ENCODE results near the gene SMAD2.

SMAD2 gene

GRCh38 chr18:47932603-47933002 is 2.1 kb upstream of the SMAD2 start:
- in situ Hi-C loops (cut with MboI; ENCODE audit: low sequenced_read_pairs), result no loop called here

GRCh38 chr18:47932190-47932589 is 1.7 kb upstream of the SMAD2 start:
- in situ Hi-C loops (cut with MboI; ENCODE audit: low sequenced_read_pairs), result no loop called here

- in situ Hi-C loops (cut with MboI; ENCODE audit: low sequenced_read_pairs), result no loop called here
Measured at GRCh38 chr18:47931718-47932103, 1.3 kb upstream of the SMAD2 start.

- in situ Hi-C loops (cut with MboI; ENCODE audit: low sequenced_read_pairs), result no loop called here
Measured at GRCh38 chr18:47930931-47931717, 665 bp upstream of the SMAD2 start.

- in situ Hi-C loops (cut with MboI; ENCODE audit: low sequenced_read_pairs), result no loop called here
Measured at GRCh38 chr18:47929681-47930198, 719 bp downstream of the SMAD2 start.

- in situ Hi-C loops (cut with MboI; ENCODE audit: low sequenced_read_pairs), result no loop called here
Measured at GRCh38 chr18:47928466-47928865, 2.0 kb downstream of the SMAD2 start.

GRCh38 chr18:47926101-47926850 is 4.2 kb downstream of the SMAD2 start:
- in situ Hi-C loops (cut with MboI; ENCODE audit: low sequenced_read_pairs), result no loop called here

GRCh38 chr18:47919916-47920315 is 10.5 kb downstream of the SMAD2 start:
- in situ Hi-C loops (cut with MboI; ENCODE audit: low sequenced_read_pairs), result no loop called here

- in situ Hi-C loops (cut with MboI; ENCODE audit: low sequenced_read_pairs), result no loop called here
Measured at GRCh38 chr18:47917923-47918610, 12.4 kb downstream of the SMAD2 start.

GRCh38 chr18:47915930-47916329 is 14.5 kb downstream of the SMAD2 start:
- in situ Hi-C loops (cut with MboI; ENCODE audit: low sequenced_read_pairs), result no loop called here

- in situ Hi-C loops (cut with MboI; ENCODE audit: low sequenced_read_pairs), result no loop called here
Measured at GRCh38 chr18:47915229-47915628, 15.2 kb downstream of the SMAD2 start.

- in situ Hi-C loops (cut with MboI; ENCODE audit: low sequenced_read_pairs), result no loop called here
Measured at GRCh38 chr18:47912794-47913585, 17.5 kb downstream of the SMAD2 start.

- in situ Hi-C loops (cut with MboI; ENCODE audit: low sequenced_read_pairs), result no loop called here
Measured at GRCh38 chr18:47912343-47912742, 18.1 kb downstream of the SMAD2 start.

GRCh38 chr18:47911877-47912276 is 18.6 kb downstream of the SMAD2 start:
- in situ Hi-C loops (cut with MboI; ENCODE audit: low sequenced_read_pairs), result no loop called here

- in situ Hi-C loops (cut with MboI; ENCODE audit: low sequenced_read_pairs), result no loop called here
Measured at GRCh38 chr18:47909484-47909883, 21.0 kb downstream of the SMAD2 start.

- in situ Hi-C loops (cut with MboI; ENCODE audit: low sequenced_read_pairs), result no loop called here
Measured at GRCh38 chr18:47908592-47908991, 21.9 kb downstream of the SMAD2 start.

GRCh38 chr18:47906408-47906807 is 24.1 kb downstream of the SMAD2 start:
- in situ Hi-C loops (cut with MboI; ENCODE audit: low sequenced_read_pairs), result no loop called here

GRCh38 chr18:47903809-47904208 is 26.6 kb downstream of the SMAD2 start:
- in situ Hi-C loops (cut with MboI; ENCODE audit: low sequenced_read_pairs), result no loop called here

GRCh38 chr18:47901624-47902362 is 28.7 kb downstream of the SMAD2 start:
- in situ Hi-C loops (cut with MboI; ENCODE audit: low sequenced_read_pairs), result no loop called here
